Fibroblast of villous mesenchyme (primary cell): ENCODE data around the gene CCDC91. TPM values are rescaled to one million over a fixed set of nuclear protein-coding genes. Genes with fewer than 3 reads are reported as not detected.
A peak's percentile ranks its signal among the peaks of the same experiment; 100 is the strongest.
"Not testable (repeated sequence)": the region's sequence is repeated elsewhere in the genome, so short reads cannot be mapped to it uniquely, and the experiment has no call there.

ENCODE experiments used
- DNase-seq: peaks from one replicate; pipeline ENCODE4 v3.0.0-alpha.2; 2010; ENCODE audit warnings: low read depth
- H3K4me3 ChIP-seq: 2 replicates; pipeline ENCODE4 v1.5.1; 2011; ENCODE audit warnings: low read depth, mild to moderate bottlenecking, low read length
- total RNA-seq: library from RNA; depleted of rRNA; stranded (reverse); fragments of >200 nt; gene quantifications from 2 replicates; pipeline ENCODE4 v1.2.3, GENCODE V29; 2012
- TF ChIP-seq, protein P1 (sequence below): IDR thresholded peaks from 2 replicates; pipeline ENCODE4 v1.5.1; 2012; ENCODE audit warnings: low read depth, mild to moderate bottlenecking, low read length; ENCODE audit not compliant: insufficient read depth

Gene CCDC91
- total RNA-seq, 1 donor = 30.7 TPM

DNA sequence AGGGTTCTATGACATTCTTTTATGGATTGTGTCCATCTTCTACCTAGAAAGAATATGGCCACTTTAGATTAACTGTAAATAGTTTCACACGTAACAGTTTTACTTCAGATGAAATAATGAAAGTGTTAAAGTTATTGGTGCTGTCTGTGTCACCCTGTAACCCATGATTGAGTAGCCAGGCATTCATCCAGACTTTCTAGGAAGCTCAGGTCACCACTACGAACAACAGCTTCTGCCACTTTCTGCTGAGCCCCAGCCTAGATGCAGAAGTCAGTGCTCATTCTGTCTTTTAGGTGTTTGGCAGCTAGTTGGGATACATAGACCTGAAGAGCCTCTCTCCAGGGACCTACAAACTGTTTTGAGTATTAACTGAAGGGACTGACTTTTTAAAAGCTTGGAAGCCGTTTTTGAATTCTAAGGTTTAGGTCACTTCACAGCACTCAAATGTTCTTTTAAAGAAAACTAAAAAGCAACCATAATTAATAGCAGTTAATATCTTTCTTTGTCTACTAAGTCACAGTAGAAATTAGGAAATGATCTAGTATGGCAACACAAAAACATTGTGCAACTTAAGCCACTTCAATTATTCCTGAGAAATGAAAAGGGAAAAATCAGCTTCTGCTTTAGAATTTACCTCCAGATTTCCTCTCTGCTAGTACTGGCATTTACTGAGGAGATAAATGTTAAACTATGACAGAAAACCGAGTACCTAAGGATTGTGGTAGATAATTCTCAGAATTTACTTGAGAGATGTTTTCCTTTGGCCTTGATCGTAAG is 266.9 kb downstream of the CCDC91 start:
- TF ChIP-seq, protein P1, sequence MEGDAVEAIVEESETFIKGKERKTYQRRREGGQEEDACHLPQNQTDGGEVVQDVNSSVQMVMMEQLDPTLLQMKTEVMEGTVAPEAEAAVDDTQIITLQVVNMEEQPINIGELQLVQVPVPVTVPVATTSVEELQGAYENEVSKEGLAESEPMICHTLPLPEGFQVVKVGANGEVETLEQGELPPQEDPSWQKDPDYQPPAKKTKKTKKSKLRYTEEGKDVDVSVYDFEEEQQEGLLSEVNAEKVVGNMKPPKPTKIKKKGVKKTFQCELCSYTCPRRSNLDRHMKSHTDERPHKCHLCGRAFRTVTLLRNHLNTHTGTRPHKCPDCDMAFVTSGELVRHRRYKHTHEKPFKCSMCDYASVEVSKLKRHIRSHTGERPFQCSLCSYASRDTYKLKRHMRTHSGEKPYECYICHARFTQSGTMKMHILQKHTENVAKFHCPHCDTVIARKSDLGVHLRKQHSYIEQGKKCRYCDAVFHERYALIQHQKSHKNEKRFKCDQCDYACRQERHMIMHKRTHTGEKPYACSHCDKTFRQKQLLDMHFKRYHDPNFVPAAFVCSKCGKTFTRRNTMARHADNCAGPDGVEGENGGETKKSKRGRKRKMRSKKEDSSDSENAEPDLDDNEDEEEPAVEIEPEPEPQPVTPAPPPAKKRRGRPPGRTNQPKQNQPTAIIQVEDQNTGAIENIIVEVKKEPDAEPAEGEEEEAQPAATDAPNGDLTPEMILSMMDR = no peak
- no peak overlapping the region for H3K4me3 ChIP-seq

DNA sequence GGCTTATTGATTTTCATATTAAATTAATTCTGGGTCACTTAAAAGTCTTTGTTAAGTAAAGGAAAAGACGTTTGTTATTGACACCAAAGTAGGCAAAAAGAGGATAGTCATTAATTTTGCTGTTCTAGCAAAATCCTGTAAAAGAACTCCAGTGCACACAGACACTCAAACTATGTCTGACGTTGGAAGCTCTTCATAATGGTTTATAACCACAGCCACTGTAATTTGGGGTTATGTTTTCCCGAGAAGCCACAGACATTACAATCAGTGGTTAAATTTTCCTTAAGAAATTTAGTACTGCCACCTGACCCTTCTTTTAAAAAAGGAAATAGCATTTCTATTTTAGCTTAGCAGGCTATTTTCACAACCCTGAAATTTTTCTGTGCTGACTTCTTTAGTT is 267.5 kb downstream of the CCDC91 start:
- DNase-seq = peak; percentile 35
- H3K4me3 ChIP-seq = no peak overlapping the region
- TF ChIP-seq, protein P1 = no peak

More for the DNA sequence above, 266.9 kb downstream of the CCDC91 start:
- no peak for DNase-seq

DNA sequence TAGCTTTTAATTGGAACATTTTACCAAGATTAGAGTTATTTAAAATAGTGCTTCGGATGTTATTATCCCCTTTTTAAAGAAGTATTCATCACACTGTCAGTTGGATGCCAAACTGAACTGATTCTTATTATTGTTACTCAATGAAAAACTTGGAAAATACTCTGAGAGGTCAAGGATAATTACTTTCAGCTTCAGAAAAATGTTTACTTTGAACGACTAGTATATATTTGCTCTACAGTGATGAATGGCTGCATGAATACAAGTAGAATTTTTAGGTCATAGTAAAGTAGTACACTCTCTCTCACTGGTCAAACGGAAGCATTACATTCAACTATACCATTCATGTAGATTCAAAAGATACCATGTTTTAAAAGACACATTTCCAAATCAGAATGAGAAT is 269.2 kb downstream of the CCDC91 start:
- H3K4me3 ChIP-seq = no peak overlapping the region
- TF ChIP-seq, protein P1 = no peak
- DNase-seq = no peak

DNA sequence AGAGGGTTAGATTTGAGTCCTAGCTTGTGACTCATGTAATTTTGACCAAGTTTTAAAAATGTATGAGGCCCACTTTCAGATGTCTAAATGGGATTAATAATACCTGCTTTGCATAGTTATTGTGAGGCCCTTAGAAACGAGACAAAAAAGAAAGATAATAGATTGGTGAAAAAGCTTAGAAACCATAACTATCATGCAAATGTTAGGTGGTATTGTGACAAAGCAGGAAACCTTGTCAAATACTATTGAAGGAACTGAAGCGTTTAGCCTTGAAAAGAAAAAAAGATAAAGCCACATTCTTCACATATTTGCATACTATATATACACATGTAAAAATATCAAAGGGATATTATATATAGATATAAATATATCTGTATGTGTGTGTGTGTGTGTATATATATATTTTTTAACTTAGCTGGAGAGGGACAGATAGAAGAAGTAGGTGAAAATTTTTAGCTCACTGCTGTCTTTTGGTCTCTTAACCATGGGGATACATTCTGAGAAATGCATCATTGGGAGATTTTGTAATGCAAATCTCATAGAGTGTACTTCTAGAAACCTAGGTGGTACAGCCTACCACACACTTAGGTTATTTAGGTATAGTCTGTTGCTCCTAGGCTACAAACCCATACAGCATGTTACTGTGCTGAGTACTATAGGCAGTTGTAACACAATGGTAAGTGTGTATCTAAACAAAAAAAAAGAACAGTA is 270.3 kb downstream of the CCDC91 start:
- TF ChIP-seq, protein P1 = no peak
- DNase-seq = no peak
- no peak overlapping the region for H3K4me3 ChIP-seq

- TF ChIP-seq, protein P1 = peak; percentile 13
- no peak for DNase-seq
- H3K4me3 ChIP-seq = no peak overlapping the region
Measured at GRCh38 chr12:28463396-28463795, 273.1 kb downstream of the CCDC91 start.

DNA sequence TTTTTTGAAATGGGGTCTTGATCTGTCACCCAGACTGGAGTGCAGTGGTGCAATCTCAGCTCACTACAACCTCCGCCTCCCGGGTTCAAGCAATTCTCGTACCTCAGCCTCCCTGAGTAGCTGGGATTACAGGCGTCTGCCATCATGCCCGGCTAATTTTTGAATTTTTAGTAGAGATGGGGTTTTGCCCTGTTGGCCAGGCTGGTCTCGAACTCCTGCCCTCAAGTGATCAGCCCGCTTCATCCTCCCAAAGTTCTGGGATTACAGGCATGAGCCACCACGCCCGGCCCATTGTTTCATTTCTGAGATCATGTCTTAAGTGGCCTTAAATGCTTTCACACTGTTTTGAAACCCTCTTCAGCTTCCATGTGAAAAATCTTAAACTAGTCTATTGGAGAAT is 281.5 kb downstream of the CCDC91 start:
- DNase-seq, H3K4me3 ChIP-seq: not testable (repeated sequence)

DNA sequence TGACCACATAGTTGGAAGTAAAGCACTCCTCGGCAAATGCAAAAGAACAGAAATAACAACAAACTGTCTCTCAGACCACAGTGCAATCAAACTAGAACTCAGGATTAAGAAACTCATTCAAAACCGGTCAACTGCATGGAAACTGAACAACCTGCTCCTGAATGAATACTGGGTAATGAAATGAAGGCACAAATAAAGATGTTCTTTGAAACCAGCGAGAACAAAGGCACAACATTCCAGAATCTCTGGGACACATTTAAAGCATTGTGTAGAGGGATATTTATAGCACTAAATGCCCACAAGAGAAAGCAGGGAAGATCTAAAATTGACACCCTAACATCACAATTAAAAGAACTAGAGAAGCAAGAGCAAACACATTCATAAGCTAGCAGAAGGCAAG is 285.9 kb downstream of the CCDC91 start:
- H3K4me3 ChIP-seq, DNase-seq: not testable (repeated sequence)

- not testable (repeated sequence) for DNase-seq, H3K4me3 ChIP-seq
Measured at GRCh38 chr12:28479097-28479496, 288.8 kb downstream of the CCDC91 start.
